Retinal pigment epithelial cell (primary cell): ENCODE results near the gene SLC17A1.

Source experiments
- DNase-seq: peaks from one replicate; pipeline ENCODE4 v3.0.0-alpha.2; 2010; ENCODE audit warnings: low read depth
- H3K4me3 ChIP-seq: 2 replicates; pipeline ENCODE4 v1.5.1; 2011; ENCODE audit warnings: mild to moderate bottlenecking, low read length, control low read depth, moderate library complexity
- TF ChIP-seq, protein P1 (sequence below): conservative IDR thresholded peaks from 2 replicates; pipeline ENCODE4 v1.5.1; 2011; ENCODE audit warnings: low read depth, low read length, control low read depth, inconsistent platforms

Gene SLC17A1

DNA sequence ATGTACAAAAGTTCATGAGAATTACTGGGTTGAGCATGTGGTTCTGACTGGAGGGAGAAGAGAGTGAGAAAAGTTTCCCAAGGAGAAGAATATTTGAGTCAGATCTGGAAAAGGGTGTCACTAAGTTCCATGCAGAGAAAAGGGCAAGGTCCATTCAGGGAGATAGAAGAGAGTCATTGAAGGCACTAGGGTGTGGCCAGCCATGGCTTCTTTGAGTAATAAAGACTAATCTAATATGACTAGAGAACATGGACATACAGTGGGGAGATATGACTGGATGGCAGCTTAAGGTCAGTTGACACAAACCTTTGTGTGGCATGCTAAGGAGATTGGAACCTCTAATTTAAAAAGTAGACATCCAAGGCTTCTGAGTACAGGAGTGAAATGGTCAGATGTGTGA is 88.0 kb downstream of the SLC17A1 start:
- DNase-seq, result no peak
- H3K4me3 ChIP-seq, result no peak overlapping the region
- TF ChIP-seq, protein P1, sequence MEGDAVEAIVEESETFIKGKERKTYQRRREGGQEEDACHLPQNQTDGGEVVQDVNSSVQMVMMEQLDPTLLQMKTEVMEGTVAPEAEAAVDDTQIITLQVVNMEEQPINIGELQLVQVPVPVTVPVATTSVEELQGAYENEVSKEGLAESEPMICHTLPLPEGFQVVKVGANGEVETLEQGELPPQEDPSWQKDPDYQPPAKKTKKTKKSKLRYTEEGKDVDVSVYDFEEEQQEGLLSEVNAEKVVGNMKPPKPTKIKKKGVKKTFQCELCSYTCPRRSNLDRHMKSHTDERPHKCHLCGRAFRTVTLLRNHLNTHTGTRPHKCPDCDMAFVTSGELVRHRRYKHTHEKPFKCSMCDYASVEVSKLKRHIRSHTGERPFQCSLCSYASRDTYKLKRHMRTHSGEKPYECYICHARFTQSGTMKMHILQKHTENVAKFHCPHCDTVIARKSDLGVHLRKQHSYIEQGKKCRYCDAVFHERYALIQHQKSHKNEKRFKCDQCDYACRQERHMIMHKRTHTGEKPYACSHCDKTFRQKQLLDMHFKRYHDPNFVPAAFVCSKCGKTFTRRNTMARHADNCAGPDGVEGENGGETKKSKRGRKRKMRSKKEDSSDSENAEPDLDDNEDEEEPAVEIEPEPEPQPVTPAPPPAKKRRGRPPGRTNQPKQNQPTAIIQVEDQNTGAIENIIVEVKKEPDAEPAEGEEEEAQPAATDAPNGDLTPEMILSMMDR, result no peak

DNA sequence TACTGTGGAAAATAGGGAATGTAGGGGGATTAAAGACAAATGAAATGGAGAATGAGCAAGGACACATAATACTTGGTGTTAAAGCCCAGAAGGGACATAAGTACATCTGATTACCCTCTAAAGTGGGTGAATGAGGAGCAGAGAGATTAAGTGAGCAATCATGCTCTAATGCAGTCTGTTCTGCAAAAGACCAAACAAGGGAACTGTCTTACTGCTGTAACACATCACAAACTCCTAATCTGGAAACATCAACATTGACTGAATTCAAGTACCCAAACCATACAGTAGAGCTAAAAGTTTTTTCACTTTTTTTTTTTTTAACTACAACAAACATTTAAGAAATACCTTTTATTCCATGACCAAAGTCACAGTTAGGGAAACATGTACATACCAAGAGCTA is 96.6 kb downstream of the SLC17A1 start:
- DNase-seq, result no peak
- no peak overlapping the region for H3K4me3 ChIP-seq
- TF ChIP-seq, protein P1, result no peak
